Esophagus muscularis mucosa (tissue), 3 donors: ENCODE data around the gene NARF.

Experiments
- CTCF ChIP-seq, 3 experiments: fragments of 200-600 bp in 2 of 3; fragments of 450-650 bp in 1 of 3; sonication (generic) in 2 of 3; IDR thresholded peaks; one replicate each; pipeline ENCODE4 v1.5.1; 2017 to 2019; ENCODE audit warnings: antibody characterized with exemption in 3 of 3, mild to moderate bottlenecking in 2 of 3, moderate library complexity in 1 of 3
- POLR2A ChIP-seq: fragments of 450-650 bp; IDR thresholded peaks from one replicate; pipeline ENCODE4 v1.6.1; 2017; ENCODE audit warnings: antibody characterized with exemption, moderate library complexity, mild to moderate bottlenecking, low read depth
- POLR2AphosphoS5 ChIP-seq, 2 donors: sonication (generic); formaldehyde crosslinking; IDR thresholded peaks; one replicate each; pipeline ENCODE4 v1.6.1; 2017; ENCODE audit warnings: antibody characterized with exemption in 2 of 2

GRCh38 chr17:82529914-82530300, 71.4 kb downstream of the NARF start:
- TF ChIP-seq POLR2A (no peak), CTCF (IDR thresholded peaks at IDR 0.05) (no peak), POLR2AphosphoS5 (IDR thresholded peaks at IDR 0.05) (no peak)
